ENCODE results near the gene POU3F2. TPM values are rescaled to one million over a fixed set of nuclear protein-coding genes. Genes with fewer than 3 reads are reported as not detected.

The POU3F2 gene
- total and polyA plus RNA-seq, 12 donors: not detected

- no peaks in the 10 kb centered on the region for H3K27me3 ChIP-seq
- H3K36me3 ChIP-seq: peaks cover 0 to 73% (median 0%) of the 10 kb centered on the region in 9 donors
- ATAC-seq: no peak
- no peak overlapping the region for H3K4me3 ChIP-seq
- intact Hi-C loops (cut with DNase I): no loop called here
- no peaks in the 10 kb centered on the region for H3K4me1 ChIP-seq
- H3K27ac ChIP-seq: no peak overlapping the region
- peaks cover 0 to 6% (median 0%) of the 10 kb centered on the region in 11 donors for H3K9me3 ChIP-seq
- peak in 1 of 2 donors; percentile 23 for DNase-seq
- 65 to 66% methylated on average over 2 of the region's 2 CpGs for WGBS, 2 donors
- TF ChIP-seq CTCF (IDR thresholded peaks at IDR 0.05): no peak
Measured at GRCh38 chr6:98875375-98875774, 41.0 kb downstream of the POU3F2 start.

GRCh38 chr6:98877250-98877649, 42.9 kb downstream of the POU3F2 start:
- DNase-seq (no peak), ATAC-seq (no peak)
- no peaks in the 10 kb centered on the region for H3K9me3 ChIP-seq
- TF ChIP-seq CTCF (IDR thresholded peaks at IDR 0.05): no peak
- no peak overlapping the region for H3K4me3 ChIP-seq
- no peaks in the 10 kb centered on the region for H3K4me1 ChIP-seq
- H3K27me3 ChIP-seq: no peaks in the 10 kb centered on the region
- 97% methylated on average over 1 of the region's 1 CpG; no CpG with 5 or more reads in 1 of the 2 donors for WGBS, 2 donors
- intact Hi-C loops (cut with DNase I): no loop called here
- peaks cover 0 to 69% (median 0%) of the 10 kb centered on the region in 9 donors for H3K36me3 ChIP-seq
- H3K27ac ChIP-seq: no peak overlapping the region

GRCh38 chr6:98880486-98880885, 46.1 kb downstream of the POU3F2 start:
- no peak for DNase-seq
- intact Hi-C loops (cut with DNase I): no loop called here
- no peak for ATAC-seq
- no peak for TF ChIP-seq CTCF (IDR thresholded peaks at IDR 0.05)
- Histone ChIP-seq H3K9me3 (no peaks in the 10 kb centered on the region), H3K4me1 (no peaks in the 10 kb centered on the region), H3K4me3 (no peak overlapping the region), H3K27me3 (no peaks in the 10 kb centered on the region), H3K27ac (no peak overlapping the region), H3K36me3 (peaks cover 0 to 55% (median 0%) of the 10 kb centered on the region in 9 donors)

GRCh38 chr6:98885330-98885729, 51.0 kb downstream of the POU3F2 start:
- Histone ChIP-seq H3K4me3 (no peak overlapping the region), H3K4me1 (no peaks in the 10 kb centered on the region), H3K36me3 (peaks cover 0 to 43% (median 9%) of the 10 kb centered on the region in 9 donors), H3K27ac (no peak overlapping the region), H3K9me3 (no peaks in the 10 kb centered on the region), H3K27me3 (no peaks in the 10 kb centered on the region)
- intact Hi-C loops (cut with DNase I): no loop called here
- ATAC-seq (no peak), DNase-seq (no peak)
- 96 to 98% methylated on average over 3 of the region's 3 CpGs for WGBS, 2 donors
- no peak for TF ChIP-seq CTCF (IDR thresholded peaks at IDR 0.05)
